SW480 (cell line): ENCODE data around the gene RNASE7.

Source experiments
- DNase-seq: peaks from one replicate; pipeline ENCODE4 v3.0.0-alpha.2; 2016; ENCODE audit warnings: low spot score

RNASE7 gene

DNA sequence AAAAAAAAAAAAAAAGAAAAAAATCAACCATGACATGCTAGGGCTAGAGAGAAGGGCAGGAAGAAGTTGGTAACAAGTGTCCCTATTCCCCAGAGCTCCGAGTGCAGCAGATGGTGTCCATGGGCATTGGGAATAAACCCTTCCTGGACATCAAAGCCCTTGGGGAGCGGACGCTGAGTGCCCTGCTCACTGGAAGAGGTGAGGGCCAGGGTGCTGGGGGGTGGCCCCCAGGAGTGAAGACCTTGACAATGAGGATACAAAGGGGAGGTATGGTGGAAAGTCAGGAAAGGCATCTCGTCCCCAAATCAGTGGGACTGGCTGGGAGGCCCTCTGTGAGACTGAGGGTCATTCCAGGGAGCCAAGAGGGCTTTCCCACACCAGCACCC lies 44.7 kb downstream of the RNASE7 start:
- no peak for DNase-seq

DNA sequence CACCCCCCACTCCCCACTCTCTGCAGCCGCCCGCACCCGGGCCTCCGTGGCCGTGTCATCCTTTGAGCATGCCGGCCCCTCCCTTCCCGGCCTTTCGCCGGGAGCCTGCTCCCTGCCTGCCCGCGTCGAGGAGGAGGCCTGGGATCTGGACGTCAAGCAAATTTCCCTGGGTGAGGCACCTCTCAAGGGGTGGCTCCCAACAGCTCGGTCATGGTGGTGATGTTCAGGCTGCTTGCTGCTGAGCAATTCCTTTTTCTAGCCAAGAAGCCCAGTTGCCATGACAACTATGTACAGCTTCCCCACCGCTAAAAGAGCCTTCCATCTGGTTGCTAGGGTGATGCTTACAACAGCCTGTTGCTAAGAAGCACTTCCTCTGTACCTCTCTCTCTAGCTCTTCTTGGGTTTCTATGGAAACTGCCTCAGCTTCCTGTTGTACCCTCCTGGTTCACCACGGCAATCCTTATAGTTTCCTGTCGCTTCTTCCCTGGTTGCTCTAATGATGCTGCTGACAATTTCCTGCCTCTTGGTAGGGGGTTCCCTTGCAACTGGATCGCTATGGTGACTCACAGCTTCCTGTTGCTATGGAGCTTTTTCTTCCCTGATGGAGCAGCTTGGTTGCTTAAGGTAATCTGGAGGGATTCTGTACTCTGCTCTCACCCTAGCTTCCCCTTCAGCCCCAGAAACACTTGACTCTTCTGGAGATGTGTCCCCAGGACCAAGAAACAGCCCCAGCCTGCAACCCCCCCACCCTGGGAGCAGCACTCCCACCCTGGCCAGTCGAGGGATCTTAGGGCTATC lies 45.3 kb downstream of the RNASE7 start:
- DNase-seq = no peak

DNA sequence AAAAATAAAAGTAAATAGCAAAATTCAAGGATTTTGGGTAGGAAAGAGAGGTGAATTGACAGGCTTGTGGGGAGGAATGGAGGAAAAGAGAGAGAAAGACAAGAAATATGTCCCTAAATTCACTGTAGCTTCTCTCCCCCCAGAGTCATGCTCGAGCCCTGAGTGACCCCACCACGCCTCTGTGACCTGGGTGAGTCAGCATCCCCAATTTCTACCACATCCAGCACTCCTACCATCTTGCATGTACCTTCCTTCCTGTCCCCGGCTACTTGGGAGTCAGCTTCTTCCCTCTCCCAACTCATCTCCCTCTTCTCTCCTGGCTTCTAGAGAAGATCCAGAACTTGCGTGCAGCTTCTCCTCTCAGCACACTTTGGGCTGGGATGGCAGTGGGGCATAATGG lies 46.5 kb downstream of the RNASE7 start:
- no peak for DNase-seq

DNA sequence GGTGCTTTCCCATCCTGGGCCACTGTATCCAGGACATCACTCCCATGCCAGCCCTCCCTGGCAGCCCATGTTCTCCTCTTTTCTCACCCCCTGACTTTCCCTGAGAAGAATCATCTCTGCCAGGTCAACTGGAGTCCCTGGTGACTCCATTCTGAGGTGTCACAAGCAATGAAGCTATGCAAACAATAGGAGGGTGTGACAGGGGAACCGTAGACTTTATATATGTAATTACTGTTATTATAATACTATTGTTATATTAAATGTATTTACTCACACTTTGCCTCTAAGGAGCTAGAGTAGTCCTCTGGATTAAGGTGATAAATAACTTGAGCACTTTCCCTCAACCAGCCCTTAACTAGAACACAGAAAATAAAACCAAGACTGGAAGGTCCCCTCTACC lies 47.1 kb downstream of the RNASE7 start:
- DNase-seq = no peak

DNA sequence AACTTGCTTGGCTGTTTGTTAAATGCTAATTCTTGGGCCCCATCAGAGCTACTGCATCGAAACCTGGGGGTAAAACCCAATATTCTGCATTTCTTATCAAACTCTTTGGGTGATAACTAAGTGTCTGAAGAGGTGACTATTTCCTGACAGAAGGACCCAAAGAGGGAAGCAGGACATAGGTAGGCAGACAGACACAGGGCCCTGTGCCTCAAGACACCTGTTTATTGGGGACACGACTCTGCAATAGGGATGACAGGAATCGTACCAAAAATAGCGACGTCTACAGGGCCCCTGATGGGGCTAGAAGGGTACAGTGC lies 47.7 kb downstream of the RNASE7 start:
- no peak for DNase-seq

DNA sequence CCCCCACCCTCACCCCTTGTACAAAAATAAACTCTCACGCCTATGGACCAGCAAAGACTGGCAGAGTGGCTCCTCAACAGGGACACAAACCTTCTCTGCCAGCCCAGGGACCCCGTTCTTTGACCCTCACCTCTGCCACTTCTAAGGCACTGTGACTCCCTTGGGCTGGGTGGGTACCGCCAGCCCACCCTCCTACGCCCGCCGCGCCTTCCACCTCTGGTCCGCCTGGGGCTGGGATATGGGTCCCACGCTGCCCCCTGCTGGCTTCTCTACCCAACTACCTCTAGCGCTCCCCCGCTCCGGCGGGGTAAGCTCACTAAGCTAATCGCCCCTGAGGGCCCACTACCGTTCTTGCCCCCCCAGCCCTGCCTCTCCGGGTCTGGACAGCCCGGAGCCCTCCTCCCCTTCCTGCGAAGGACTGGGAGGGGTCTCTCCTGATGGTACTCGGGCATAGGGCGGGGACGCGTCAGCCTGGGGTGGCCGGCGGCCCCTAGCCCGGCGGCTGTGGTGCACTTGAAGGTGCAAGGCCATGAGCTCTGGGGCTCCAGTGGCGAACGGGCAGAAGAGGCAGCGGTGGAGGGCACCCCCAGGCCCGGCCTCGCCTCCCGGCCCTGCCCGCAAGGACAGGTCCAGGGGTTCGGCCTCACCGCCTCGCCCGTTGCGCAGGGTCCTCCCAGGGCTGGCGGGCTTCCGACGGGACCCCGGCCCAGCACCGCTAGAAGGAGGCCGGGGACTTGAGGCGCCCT lies 48.2 kb downstream of the RNASE7 start:
- no peak for DNase-seq

DNA sequence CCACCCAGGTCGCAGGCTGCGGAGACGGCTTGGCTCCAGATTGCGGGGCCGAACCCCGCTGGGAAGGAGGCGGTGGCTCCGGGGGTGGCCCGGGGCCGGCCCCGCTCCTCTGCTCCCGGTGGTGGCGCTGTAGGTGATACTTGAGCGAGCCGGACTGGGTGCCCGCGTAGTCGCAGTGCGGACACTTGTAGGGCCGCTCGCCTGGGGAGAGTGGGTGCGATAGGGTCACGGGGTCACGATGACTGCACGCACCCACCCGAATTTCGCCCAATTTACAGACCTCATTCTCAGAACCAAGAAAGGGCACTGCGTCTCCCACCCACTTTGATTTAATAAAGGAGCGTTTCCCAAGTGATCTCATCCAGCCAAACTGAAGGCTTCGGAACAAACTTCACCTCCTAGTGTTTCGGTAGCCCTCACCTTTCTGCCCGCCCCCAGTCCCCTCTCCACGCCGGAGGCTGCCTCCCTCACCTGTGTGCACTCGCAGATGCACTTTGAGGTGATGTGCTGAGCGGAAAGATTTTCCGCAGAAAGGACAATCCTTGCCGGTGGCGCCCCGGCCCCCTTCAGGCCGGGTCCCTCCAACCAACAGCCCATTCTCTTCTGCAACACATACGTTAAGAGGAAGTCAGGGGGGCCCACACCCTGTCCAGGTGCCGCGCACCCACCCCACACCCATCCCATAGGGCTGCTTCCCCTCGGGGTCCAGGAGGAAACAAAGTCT lies 48.9 kb downstream of the RNASE7 start:
- no peak for DNase-seq

DNA sequence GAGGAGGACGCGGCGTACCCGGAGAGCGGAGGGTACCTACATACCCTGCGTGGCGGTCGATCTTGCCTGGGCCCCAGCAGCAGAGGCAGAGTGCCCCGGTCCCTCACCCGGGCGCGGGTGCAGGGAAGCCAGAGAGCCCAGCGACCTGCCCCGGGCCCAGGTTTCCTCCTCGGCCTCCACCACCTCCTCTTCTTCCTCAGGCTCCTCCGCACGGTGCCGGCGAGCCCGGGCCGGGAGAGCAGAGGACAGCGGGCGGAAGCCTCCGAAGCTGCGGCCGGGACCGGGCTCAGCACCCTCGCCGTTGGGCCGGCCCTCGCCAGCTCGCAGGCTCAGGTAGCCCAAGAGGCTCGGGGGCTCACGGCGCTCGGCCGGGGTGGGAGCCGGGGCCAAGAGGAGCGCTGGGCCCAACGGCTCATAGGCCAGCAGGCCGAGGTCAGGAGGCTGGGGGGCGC lies 49.7 kb downstream of the RNASE7 start:
- DNase-seq = no peak

DNA sequence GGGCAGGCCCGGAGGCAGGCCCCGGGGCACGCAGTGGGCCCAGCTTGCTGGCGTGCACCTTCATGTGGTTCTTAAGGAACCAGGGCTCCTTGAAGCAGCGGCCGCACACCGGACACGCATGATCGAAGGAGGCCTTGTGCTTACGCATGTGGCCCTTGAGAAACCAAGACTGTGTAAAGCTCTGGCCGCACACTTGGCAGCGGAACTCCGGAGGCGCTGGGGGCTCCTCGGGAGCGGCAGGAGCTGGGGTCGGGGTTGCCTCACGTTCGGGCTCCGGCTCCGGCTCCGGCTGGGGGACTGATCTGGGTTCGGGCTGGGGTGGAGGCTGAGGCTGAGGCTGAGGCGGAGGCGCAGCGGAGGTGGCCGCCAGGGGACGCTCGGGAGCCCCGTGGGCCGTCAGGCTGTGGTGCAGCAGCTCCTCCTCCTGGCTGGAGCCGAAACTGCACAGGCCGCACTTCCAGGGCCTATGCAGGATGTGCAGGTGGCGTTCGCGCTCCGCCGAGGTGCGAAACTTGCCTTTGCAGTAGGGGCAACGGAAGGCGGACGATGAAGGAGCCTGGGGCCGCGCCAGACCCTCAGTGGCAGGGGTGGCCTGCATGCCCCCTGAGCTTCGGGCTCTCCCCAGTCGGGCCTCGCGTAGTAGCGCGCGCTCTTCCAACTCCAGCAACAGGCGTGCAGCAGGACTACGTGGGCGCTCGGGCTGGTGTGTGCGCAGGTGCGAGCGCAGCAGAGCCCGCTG lies 50.3 kb downstream of the RNASE7 start:
- no peak for DNase-seq

DNA sequence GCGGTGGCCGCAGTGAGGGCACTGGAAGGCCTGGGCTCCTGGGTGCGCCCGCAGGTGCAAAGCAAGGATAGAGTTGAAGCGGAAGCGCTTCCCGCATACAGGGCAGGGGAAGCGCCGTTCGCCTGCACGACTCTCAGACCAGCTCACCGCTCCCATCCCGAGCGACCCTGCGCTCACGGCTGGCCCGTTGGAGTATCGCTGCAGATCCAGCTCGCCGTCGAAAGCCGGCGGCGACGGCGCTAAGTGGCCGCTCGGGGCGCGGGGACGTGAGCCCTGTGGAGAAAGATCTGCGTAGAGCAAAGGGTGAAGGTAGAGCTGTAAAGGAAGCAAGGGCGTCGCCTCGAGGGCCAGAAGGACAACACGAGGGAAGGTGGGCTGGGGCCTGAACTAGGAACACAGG lies 50.9 kb downstream of the RNASE7 start:
- DNase-seq = no peak
